Thyroid gland (tissue), 4 donors: ENCODE results near the gene RPL18A.

Experiments used
- POLR2A ChIP-seq, 2 donors: fragments of 450-650 bp; IDR thresholded peaks; one replicate each; pipeline ENCODE4 v1.6.1; 2017; ENCODE audit warnings: antibody characterized with exemption in 2 of 2, mild to moderate bottlenecking in 2 of 2, moderate library complexity in 1 of 2
- TF ChIP-seq, protein P1 (sequence below), 6 experiments: fragments of 200-600 bp in 3 of 6; fragments of 450-650 bp in 3 of 6; sonication (generic) in 3 of 6; IDR thresholded peaks; one replicate each; pipeline ENCODE4 v1.5.1; 2016 to 2019; ENCODE audit warnings: antibody characterized with exemption in 6 of 6, mild to moderate bottlenecking in 2 of 6, inconsistent platforms in 1 of 6, moderate library complexity in 1 of 6

GRCh38 chr19:17889609-17890214 is 30.0 kb downstream of the RPL18A start:
- TF ChIP-seq POLR2A (IDR thresholded peaks at IDR 0.05), result no peak
- TF ChIP-seq, protein P1, sequence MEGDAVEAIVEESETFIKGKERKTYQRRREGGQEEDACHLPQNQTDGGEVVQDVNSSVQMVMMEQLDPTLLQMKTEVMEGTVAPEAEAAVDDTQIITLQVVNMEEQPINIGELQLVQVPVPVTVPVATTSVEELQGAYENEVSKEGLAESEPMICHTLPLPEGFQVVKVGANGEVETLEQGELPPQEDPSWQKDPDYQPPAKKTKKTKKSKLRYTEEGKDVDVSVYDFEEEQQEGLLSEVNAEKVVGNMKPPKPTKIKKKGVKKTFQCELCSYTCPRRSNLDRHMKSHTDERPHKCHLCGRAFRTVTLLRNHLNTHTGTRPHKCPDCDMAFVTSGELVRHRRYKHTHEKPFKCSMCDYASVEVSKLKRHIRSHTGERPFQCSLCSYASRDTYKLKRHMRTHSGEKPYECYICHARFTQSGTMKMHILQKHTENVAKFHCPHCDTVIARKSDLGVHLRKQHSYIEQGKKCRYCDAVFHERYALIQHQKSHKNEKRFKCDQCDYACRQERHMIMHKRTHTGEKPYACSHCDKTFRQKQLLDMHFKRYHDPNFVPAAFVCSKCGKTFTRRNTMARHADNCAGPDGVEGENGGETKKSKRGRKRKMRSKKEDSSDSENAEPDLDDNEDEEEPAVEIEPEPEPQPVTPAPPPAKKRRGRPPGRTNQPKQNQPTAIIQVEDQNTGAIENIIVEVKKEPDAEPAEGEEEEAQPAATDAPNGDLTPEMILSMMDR (IDR thresholded peaks at IDR 0.05), result no peak
